C4-2B (cell line): ENCODE results near the gene NRXN3.

ENCODE experiments used
- H3K27ac ChIP-seq: fragments of 450-650 bp; 2 replicates; pipeline ENCODE4 v1.5.1; 2017
- ZFX ChIP-seq: fragments of 450-650 bp; IDR thresholded peaks from 2 replicates; pipeline ENCODE4 v1.6.1; 2017
- TF ChIP-seq, protein P1 (sequence below): fragments of 450-650 bp; conservative IDR thresholded peaks from 2 replicates; pipeline ENCODE4 v1.5.1; 2017; ENCODE audit warnings: mild to moderate bottlenecking

Gene NRXN3

DNA sequence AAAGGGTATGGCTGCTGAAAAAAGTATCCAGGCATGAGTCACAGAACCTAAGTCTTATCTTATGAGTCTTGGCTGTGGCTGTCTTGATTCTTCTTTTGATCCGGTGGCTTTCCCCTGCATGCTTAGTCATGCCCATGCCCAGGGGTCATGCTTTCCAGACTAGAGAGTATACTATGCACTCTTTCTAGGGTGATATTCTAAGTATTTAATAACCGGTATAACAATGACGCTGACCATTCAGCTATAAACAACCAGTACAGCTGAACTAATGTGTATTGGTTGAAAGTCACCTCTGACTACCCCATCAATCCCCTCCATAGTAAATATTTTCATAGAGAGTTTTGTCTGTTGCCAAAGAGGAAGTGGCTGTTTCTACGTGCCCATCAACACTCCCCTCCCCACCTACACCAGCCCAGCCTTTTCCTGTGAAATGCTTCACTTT lies 34.7 kb upstream of the NRXN3 start:
- no peak overlapping the region for H3K27ac ChIP-seq
- TF ChIP-seq, protein P1, sequence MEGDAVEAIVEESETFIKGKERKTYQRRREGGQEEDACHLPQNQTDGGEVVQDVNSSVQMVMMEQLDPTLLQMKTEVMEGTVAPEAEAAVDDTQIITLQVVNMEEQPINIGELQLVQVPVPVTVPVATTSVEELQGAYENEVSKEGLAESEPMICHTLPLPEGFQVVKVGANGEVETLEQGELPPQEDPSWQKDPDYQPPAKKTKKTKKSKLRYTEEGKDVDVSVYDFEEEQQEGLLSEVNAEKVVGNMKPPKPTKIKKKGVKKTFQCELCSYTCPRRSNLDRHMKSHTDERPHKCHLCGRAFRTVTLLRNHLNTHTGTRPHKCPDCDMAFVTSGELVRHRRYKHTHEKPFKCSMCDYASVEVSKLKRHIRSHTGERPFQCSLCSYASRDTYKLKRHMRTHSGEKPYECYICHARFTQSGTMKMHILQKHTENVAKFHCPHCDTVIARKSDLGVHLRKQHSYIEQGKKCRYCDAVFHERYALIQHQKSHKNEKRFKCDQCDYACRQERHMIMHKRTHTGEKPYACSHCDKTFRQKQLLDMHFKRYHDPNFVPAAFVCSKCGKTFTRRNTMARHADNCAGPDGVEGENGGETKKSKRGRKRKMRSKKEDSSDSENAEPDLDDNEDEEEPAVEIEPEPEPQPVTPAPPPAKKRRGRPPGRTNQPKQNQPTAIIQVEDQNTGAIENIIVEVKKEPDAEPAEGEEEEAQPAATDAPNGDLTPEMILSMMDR, result no peak
- TF ChIP-seq ZFX, result no peak

DNA sequence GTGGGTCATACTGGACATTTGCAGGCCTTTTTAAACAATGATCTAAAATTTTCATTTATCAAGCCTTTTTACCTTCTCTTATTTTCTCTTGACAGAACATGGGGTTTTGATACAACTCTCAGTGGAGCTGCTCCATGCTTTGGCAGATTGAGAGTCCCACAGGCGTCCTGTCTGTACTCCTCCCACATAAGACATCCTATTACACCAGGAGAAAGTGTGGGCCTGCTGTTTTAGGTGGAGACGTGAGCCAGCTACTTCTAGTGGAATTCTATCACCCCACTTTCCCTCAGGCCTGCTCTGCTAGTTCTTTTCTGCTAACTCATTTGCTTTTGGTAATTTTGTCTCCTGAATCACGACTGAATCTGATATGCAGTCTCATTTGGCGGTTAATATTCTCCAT lies 33.5 kb upstream of the NRXN3 start:
- no peak for TF ChIP-seq ZFX
- TF ChIP-seq, protein P1, result no peak
- H3K27ac ChIP-seq, result no peak overlapping the region

DNA sequence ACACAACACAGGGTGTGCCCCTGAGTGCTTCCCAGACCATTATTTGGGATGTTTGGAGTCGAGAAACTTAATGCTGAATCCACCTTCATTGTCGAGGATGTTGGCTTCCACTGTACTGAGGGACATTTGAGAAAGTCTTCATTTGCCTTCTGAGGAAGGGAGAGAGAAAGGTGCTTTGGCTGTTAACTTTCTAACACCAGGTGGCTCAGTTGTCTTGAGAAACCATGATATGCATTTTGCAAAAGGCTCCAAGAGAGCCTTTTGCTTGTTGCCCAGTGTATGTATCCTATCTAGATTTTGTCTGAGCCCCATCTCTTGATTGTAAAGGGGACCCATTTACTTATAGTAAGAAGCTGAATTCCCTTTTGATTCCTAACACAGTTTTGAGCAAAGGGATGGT lies 28.6 kb upstream of the NRXN3 start:
- H3K27ac ChIP-seq, result no peak overlapping the region
- no peak for TF ChIP-seq ZFX
- TF ChIP-seq, protein P1, result no peak

DNA sequence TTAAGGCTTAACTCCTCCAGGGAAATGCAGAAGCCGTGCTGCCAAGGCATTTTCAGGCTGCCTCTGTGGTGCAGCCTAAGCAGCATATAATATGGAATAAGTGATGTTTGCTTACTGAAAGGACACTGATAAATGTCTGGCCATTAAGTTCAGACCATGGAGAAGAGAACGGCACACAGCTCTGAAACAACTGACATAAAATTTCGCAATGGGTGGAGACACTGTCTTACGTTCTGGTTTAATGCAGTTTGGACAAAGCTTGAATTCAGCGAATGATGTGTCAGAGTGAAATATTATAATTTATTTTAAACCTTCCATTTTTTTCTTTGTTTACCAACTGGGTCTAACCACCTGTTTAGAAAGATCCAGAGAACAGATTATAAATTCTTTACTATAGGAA lies 27.2 kb upstream of the NRXN3 start:
- TF ChIP-seq, protein P1, result no peak
- TF ChIP-seq ZFX, result no peak
- H3K27ac ChIP-seq, result no peak overlapping the region

DNA sequence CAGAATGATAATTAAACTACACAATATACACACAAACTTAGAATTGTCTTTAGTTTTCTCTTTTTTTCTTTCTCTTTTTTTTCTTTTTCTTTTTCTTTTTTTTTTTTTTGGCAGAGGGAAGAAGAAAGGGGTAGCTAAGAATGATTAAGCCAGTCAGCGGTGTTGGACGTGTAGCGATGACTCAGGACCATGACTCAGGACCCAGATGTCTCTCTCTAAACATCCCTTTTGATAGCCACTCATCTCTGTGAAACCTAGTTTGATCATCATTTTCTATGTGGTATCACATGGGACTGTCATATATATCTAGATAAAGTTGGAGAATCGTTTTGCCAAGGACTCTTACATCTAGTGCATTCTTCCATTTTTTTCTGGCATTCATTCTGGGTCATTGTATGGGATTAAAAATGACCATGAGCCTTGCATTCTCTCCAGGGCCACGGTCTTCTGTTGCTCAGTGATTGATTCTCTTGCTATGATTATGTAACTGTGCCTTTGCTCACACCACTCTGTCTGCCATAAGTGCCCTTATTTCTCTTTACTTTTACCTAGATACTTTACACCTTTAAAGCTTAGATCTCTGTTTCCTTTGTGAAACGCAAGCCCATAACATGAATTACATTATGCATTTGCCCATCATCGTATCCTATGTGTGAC lies 26.6 kb upstream of the NRXN3 start:
- H3K27ac ChIP-seq, result no peak overlapping the region
- TF ChIP-seq ZFX, result no peak
- TF ChIP-seq, protein P1, result no peak

DNA sequence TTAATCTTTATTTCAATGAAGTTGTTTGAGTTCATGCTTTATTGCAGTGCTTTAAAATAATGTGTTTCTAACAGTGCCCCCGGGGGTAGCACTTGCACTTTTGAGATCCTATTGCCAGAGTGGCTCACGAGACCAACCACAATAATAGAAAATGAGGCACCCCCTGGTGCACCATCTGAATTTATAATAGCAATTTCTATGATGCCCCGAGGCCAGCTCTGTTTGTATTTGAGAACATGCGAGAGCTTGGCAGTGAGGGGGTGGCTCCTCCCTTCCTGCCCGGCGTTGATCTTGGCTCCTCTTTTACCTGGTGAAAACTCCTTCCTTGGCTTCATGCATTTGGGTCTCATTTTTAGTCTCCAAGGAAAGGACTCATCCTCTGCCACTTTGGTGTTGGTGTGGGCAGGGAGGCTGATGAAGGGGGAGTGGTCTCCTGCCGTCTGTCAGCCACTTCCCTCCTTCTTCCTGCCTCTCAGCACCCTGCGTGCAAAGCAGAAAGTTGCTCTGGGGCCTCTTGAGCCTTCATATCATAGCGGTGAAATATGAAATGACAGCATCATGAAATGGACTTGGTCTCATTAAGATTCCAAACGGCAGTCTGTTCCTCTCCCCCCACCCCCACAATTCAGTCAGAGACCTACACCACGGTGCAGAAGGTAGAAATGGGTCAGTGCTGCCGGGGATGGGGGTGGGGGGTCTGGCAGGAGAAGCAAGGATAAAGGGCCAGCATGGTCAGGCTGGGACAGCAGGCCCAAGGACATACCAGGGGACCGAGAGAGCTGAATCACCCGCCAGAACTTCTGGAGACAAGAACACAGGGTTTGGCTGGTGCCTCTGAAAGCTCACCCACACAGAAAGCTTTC lies 17.7 kb upstream of the NRXN3 start:
- no peak overlapping the region for H3K27ac ChIP-seq
- TF ChIP-seq, protein P1, result no peak
- TF ChIP-seq ZFX, result no peak

DNA sequence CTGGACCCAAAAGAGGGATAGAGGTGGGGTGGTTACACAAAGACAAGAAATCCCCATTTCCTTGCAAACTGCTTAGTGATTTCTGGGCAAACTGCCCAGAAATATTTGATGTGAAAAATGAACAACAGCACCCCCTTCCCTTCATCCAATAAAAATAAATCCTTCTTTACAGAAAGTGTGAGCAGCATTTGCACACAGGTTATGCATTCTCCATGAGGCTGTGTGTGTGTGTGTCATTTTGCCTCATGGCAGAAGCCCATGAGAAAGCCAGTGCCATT lies 17.2 kb upstream of the NRXN3 start:
- TF ChIP-seq ZFX, result no peak
- TF ChIP-seq, protein P1, result peak; percentile 13; the same call in 1 of the 2 replicates

More for the DNA sequence above, 17.2 kb upstream of the NRXN3 start:
- no peak overlapping the region for H3K27ac ChIP-seq
